IPS-20b (cell line): ENCODE results near the gene ATP13A2.
"Not testable (repeated sequence)": the region's sequence is repeated elsewhere in the genome, so short reads cannot be mapped to it uniquely, and the experiment has no call there.

ENCODE experiments used
- H3K27ac ChIP-seq: one replicate; pipeline ENCODE4 v1.5.1; 2013; ENCODE audit warnings: low read length
- H3K27me3 ChIP-seq: 2 replicates; pipeline ENCODE4 v1.6.1; 2013; ENCODE audit warnings: mild to moderate bottlenecking, low read length, inconsistent platforms; ENCODE audit not compliant: insufficient read depth
- H3K36me3 ChIP-seq: 2 replicates; pipeline ENCODE4 v1.6.1; 2013; ENCODE audit warnings: low read depth, mild to moderate bottlenecking, inconsistent platforms, low read length, moderate library complexity; ENCODE audit not compliant: insufficient read depth
- H3K4me1 ChIP-seq: 2 replicates; pipeline ENCODE4 v1.6.1; 2013; ENCODE audit warnings: mild to moderate bottlenecking, control low read depth, inconsistent platforms, low read length, moderate library complexity; ENCODE audit not compliant: insufficient read depth
- H3K4me3 ChIP-seq: 2 replicates; pipeline ENCODE4 v1.5.1; 2013; ENCODE audit warnings: mild to moderate bottlenecking, low read length, inconsistent platforms
- H3K9ac ChIP-seq: 2 replicates; pipeline ENCODE4 v1.6.1; 2013; ENCODE audit warnings: low read depth, mild to moderate bottlenecking, inconsistent platforms, low read length, moderate library complexity
- H3K9me3 ChIP-seq: 2 replicates; pipeline ENCODE4 v1.6.1; 2013; ENCODE audit warnings: mild to moderate bottlenecking, low read depth, low read length, inconsistent platforms; ENCODE audit not compliant: insufficient read depth

Gene ATP13A2

DNA sequence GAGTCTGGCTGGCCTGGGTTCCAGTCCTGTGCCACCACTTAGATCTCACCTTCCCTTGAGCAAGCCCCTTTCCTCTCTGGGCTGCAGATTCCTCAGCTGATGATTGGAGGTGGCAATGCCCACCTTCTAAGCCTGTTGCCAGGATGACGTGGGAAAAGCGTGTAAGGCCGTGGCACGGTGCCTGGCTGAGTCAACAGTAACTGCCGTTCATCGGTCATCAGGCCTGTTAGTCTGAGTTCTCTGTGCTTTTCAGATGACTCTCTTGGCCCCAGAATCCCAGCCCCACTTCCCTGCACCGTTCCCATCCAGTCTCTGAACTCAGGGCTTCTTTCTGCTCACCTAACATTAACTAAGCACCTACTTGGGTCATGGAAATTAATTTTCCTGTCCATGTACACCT lies 62.7 kb downstream of the ATP13A2 start:
- not testable (repeated sequence) for H3K9ac ChIP-seq, H3K4me1 ChIP-seq, H3K27ac ChIP-seq, H3K9me3 ChIP-seq, H3K27me3 ChIP-seq, H3K4me3 ChIP-seq
- peaks cover 20% of the 10 kb centered on the region; the same call in 1 of the 2 replicates for H3K36me3 ChIP-seq

DNA sequence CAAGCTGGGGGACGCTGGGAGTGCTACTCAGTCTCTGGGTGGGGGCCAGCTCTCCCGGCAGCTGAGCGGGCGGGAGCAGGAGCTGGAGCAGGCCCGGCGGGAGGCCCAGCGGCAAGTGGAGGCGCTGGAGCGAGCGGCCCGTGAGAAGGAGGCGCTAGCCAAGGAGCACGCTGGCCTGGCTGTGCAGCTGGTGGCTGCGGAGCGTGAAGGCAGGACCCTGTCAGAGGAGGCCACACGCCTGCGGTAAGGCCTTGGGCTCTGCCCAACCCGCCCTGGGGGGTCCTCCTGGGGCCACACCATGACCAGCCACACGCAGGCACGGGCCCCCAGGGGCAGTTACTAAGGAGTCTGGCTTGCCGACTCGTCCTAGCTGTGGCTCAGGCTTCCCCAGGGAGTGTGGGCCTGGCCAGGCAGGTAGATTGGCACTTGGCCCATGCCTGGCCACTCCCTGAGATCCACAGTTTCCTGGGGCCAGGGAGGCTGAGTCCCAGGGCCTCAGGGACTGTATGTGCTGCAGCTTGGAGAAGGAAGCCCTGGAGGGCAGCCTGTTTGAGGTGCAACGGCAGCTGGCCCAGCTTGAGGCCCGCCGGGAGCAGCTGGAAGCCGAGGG lies 63.3 kb downstream of the ATP13A2 start:
- H3K27me3 ChIP-seq, H3K9ac ChIP-seq, H3K4me3 ChIP-seq, H3K4me1 ChIP-seq, H3K9me3 ChIP-seq, H3K27ac ChIP-seq: not testable (repeated sequence)
- peaks cover 26% of the 10 kb centered on the region; the same call in 1 of the 2 replicates for H3K36me3 ChIP-seq

GRCh38 chr1:16946646-16947045 lies 65.1 kb downstream of the ATP13A2 start:
- H3K27me3 ChIP-seq, result no peaks in the 10 kb centered on the region
- H3K9me3 ChIP-seq, result no peaks in the 10 kb centered on the region
- peaks cover 36% of the 10 kb centered on the region; the same call in 1 of the 2 replicates for H3K36me3 ChIP-seq
- no peak overlapping the region for H3K9ac ChIP-seq
- H3K4me1 ChIP-seq, result no peaks in the 10 kb centered on the region
- no peak overlapping the region for H3K27ac ChIP-seq
- H3K4me3 ChIP-seq, result no peak overlapping the region

- peaks cover 38% of the 10 kb centered on the region; the same call in 1 of the 2 replicates for H3K36me3 ChIP-seq
- H3K27ac ChIP-seq, H3K9ac ChIP-seq, H3K4me1 ChIP-seq, H3K27me3 ChIP-seq, H3K9me3 ChIP-seq, H3K4me3 ChIP-seq: not testable (repeated sequence)
These were observed 65.5 kb downstream of the ATP13A2 start for GRCh38 chr1:16946185-16946584.

DNA sequence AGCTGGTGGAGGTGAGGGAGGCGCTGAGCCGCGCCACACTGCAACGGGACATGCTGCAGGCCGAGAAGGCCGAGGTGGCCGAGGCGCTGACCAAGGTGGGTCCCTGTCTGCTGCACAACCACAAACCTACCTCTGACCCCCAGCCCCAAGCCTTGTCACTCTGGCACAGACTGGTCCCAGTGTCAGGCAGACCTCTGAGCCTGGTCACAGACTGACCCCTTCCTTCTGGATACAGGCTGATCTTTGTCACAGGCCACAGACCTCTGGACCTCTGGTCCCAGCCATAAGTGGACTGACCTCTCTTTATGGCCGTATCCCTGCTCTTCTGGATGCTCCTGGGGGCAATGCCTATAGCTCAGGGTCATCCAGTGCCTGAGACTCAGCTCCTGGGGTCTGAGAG lies 66.2 kb downstream of the ATP13A2 start:
- H3K27ac ChIP-seq, H3K4me3 ChIP-seq, H3K27me3 ChIP-seq, H3K9ac ChIP-seq, H3K4me1 ChIP-seq, H3K9me3 ChIP-seq: not testable (repeated sequence)
- H3K36me3 ChIP-seq, result peaks cover 41% of the 10 kb centered on the region; the same call in 1 of the 2 replicates

DNA sequence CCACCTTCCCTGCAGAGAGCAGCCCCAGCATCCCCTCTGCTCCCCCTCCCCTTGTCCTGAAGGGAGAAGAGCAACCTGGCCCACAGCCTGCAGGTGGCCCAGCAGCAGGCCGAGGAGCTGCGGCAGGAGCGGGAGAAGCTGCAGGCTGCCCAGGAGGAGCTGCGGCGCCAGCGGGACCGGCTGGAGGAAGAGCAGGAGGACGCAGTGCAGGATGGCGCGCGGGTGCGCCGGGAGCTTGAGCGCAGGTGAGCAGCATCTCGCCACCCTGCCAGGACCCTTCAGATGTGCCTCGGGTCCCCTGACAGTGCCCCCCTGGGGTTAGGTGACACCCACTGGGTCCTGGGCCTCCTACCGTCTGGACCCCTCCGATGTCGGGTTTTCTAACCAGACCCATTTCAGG lies 67.7 kb downstream of the ATP13A2 start:
- H3K27ac ChIP-seq, result no peak overlapping the region
- H3K4me1 ChIP-seq, result no peaks in the 10 kb centered on the region
- no peaks in the 10 kb centered on the region for H3K9me3 ChIP-seq
- H3K36me3 ChIP-seq, result peaks cover 37% of the 10 kb centered on the region; the same call in 1 of the 2 replicates
- no peak overlapping the region for H3K4me3 ChIP-seq
- H3K9ac ChIP-seq, result no peak overlapping the region
- no peaks in the 10 kb centered on the region for H3K27me3 ChIP-seq

- H3K27ac ChIP-seq, H3K9ac ChIP-seq, H3K4me3 ChIP-seq, H3K27me3 ChIP-seq, H3K9me3 ChIP-seq, H3K4me1 ChIP-seq: not testable (repeated sequence)
- peaks cover 41% of the 10 kb centered on the region for H3K36me3 ChIP-seq
These were observed 72.1 kb downstream of the ATP13A2 start for GRCh38 chr1:16939386-16940180.

DNA sequence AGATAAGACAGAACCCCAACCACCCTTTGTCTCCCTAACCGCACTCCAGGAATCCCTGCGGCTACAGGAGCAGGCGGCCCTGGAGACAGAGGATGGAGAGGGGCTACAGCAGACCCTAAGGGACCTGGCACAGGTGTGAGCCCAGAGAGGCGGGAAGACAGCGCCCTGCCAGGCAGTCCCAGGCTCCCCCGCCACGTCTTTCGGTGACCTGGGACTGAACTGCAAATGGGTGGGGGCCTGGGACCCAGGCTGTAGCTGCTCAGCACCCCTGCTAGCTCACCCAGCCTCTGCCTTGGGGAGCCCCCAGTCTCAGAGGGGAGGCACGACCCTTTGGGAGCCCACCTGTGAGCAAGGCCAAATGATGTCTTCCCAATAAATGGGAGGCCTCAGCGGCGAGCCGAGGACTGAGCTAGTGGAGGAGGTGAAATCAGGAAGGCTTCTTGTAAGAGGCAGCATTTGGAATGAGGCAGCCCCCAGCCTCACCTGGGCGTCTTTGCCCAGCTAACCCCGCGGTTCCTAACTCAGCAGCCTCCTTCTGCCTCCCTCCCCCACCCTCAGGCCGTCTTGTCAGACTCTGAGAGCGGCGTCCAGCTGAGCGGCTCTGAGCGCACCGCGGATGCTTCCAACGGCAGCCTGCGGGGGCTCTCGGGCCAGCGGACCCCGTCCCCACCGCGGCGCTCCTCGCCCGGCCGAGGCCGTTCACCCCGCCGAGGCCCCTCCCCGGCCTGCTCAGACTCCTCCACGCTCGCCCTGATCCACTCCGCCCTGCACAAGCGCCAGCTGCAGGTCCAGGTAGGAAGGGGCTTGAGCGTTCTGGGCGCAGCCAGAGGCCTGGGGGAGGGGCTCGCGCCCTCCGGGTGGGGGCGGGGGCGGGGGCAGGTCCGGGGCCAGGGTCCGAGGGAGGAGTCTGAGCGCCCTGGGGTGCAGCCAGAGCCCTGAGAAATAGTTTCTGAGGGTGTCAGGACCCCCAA lies 73.1 kb downstream of the ATP13A2 start:
- Histone ChIP-seq H3K36me3 (peaks cover 40% of the 10 kb centered on the region), H3K27ac (no peak overlapping the region), H3K27me3 (no peaks in the 10 kb centered on the region), H3K9me3 (no peaks in the 10 kb centered on the region), H3K4me3 (peak overlapping the region; percentile 54; the same call in 1 of the 2 replicates), H3K9ac (peak overlapping the region; percentile 27; the same call in 1 of the 2 replicates), H3K4me1 (peaks cover 4% of the 10 kb centered on the region; the same call in 1 of the 2 replicates)

DNA sequence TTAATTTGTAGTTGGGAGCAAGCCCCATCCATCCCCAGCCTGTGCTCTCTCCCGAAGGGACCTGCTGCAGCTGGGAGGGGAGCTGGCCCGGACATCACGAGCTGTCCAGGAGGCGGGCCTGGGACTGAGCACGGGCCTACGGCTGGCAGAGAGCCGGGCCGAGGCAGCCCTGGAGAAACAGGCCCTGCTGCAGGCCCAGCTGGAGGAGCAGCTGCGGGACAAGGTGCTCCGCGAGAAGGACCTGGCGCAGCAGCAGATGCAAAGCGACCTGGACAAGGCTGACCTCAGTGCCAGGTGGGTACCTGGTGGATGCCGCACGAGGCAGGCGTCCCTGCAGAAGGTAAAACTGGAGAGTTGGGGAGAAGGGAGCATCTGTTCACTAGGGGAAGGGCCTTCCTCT lies 75.1 kb downstream of the ATP13A2 start:
- H3K9ac ChIP-seq, result not testable (repeated sequence)

More for the DNA sequence above, 75.1 kb downstream of the ATP13A2 start:
- not testable (repeated sequence) for H3K4me3 ChIP-seq, H3K27ac ChIP-seq, H3K27me3 ChIP-seq, H3K4me1 ChIP-seq, H3K9me3 ChIP-seq
- H3K36me3 ChIP-seq, result peaks cover 29% of the 10 kb centered on the region
